HG02885 (cell line): Measurements from ENCODE around the gene SRGAP3.
A peak's percentile ranks its signal among the peaks of the same experiment; 100 is the strongest.
"Not testable (repeated sequence)": the region's sequence is repeated elsewhere in the genome, so short reads cannot be mapped to it uniquely, and the experiment has no call there.

Source experiments
- ATAC-seq: cut with Tn5 transposase; IDR thresholded peaks from one replicate; pipeline ENCODE4 v1.9.1; 2021; ENCODE audit warnings: mild to moderate bottlenecking; ENCODE audit not compliant: unreplicated experiment, poor library complexity

The SRGAP3 gene

DNA sequence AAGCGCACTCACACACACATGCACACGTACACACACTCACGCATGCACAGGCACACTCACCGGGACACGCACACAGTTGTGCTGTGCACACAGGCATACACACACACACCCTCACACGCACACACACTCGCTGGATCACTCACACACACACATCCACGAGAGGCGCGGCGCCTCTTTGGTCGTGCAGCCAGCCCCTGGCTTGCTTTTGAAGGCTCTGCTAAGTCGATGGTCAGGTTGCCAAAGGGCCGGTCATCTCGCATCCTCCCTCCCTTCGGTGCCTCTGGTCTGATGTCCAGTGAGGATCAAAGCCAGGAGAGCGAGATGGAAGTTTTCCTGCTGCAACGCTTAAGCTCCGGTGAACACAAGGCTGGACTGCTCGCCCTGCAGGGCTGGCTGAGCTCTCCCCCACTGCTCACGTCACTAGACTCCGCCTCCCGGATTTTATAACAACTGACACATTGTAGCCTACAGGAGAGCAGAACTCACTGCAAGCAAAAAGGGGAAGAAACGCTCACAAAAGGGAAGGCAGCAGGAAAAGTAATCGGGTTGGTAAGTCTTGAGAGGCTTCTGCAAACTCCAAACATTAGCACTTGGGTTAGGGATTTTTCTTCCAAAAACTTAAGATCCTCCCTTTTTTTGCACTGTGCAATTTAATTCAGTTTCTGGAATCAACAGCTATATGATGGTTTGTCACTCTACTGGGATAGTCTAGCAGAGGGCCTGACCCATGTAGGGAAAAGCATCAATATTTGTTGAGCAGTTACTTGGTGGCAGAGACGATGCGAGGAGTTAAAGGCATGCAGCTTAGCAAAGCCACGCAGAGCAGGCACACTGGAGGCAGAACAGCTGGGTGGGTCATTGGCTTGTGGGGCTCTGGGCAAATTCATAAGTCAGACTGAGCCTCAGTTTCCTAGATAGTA is at the start of gene SRGAP3:
TSS of gene SRGAP3 (minus strand) at position 374 of the 920 bp plus-strand sequence. CDS start 695 bp downstream, outside the sequence.
- ATAC-seq = peak; percentile 100

DNA sequence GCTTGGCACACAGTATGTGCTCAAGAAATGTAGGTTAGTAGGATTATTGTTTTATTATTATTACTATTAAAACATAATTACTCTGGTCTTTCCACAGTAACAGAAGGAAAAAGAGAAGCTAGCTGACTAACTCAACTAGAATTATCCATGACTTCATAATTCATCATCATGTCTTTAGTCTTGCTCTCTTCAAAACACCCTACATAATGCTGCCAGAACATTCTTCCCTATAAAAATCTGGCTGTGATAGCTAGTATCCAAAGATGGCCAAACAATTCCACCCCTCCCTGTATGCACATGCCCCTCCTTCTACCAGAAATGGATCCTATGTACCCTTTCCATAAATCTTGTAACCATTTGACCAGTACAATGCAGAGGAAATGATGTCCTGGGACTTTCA is 48.8 kb upstream of the SRGAP3 start:
- ATAC-seq = no peak

GRCh38 chr3:9296241-9296640 is 46.8 kb upstream of the SRGAP3 start:
- ATAC-seq = no peak

GRCh38 chr3:9295007-9295406 is 45.6 kb upstream of the SRGAP3 start:
- ATAC-seq = no peak

DNA sequence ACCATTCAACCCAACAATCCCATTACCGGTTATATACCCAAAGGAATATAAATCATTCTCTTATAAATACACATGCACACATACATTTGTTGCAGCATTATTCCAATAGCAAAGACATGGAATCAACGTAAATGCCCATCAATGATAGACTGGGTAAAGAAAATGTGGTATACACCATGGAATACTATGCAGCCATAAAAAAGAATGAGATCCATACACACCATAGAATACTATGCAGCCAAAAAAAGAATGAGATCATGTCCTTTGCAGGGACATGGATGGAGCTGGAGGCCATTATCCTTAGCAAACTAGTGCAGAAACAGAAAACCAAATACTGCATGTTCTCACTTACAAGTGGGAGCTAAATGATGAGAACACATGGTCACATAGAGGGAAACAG is 44.5 kb upstream of the SRGAP3 start:
- ATAC-seq = not testable (repeated sequence)

DNA sequence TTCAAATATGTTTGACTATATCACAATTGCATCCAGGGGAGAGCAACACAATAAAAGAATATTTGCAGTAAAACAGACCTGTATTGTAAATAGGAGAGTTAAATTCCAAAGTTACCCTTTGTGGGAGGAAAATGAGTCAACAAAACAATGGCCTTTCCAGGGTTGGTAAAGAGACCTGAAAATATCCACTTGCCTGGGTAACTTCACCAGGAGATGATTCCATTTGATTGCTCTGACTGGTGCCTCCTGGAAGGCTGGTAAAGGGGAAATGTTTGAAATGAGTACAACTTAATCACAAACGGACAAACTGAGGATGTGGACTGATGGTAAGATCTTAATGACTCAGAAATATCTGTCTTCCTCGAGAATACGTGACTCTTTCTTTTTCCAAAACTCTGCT is 43.6 kb upstream of the SRGAP3 start:
- no peak for ATAC-seq

- no peak for ATAC-seq
These were observed 43.1 kb upstream of the SRGAP3 start for GRCh38 chr3:9292516-9292915.

- ATAC-seq = no peak
These were observed 42.5 kb upstream of the SRGAP3 start for GRCh38 chr3:9291821-9292410.

DNA sequence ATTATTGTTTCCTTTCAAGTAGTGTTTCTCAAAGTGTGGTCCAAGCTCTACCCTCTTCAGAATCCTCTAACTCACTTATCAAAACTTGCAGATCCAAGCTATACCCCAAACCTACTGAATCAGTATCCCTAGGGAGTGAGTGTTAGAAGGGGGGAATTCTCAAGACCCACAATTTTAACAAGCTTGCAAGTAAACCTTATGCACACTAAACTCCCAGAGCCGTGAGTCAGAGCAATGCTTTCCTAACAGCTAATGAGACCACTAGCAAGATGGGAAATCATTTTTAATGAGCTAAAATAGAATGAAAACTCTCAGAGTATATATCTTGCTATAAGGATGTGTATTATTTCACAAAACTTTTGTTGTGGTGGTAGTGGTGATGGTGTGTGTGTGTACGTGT is 41.1 kb upstream of the SRGAP3 start:
- no peak for ATAC-seq

- ATAC-seq = not testable (repeated sequence)
These were observed 32.1 kb upstream of the SRGAP3 start for GRCh38 chr3:9281533-9281932.

GRCh38 chr3:9280451-9281219 is 31.2 kb upstream of the SRGAP3 start:
- no peak for ATAC-seq

DNA sequence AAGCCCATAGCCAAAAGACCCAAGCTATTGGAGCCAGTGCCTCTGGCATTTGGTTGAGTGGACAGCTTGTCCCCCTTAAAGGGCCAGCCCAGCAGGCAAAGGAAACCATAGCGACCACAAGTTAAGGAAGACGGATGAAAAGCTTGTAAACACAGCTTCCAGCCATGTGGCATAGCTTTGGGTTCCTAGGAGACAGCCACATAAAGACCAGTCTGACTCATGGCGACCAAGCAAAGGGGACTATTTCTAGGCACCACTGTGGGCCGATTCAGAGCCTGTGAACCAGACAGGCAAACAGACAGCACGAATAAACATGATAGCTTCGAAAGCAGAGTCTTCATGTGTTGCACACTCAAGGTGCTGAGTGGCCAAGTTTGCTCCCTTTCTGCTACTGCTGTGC is 30.5 kb upstream of the SRGAP3 start:
- no peak for ATAC-seq

DNA sequence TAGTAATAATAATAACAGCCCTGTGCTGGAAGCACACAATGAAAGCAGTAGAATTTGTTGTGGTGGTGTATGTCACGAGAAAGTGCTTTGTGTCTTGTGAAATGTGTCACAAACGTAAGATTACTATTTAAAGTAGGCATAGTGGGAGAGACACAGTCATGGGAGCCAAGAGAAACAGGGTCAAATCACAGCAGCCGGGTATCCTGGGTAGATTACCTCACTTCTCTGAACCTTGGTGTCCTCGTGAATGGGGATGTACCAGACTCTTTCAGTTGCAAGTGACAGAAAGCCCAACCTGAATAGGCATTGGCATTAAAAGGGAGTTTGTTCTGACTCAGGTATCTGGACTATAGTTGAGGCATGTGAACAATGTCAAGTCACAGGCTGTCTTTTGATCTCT is 29.1 kb upstream of the SRGAP3 start:
- no peak for ATAC-seq

DNA sequence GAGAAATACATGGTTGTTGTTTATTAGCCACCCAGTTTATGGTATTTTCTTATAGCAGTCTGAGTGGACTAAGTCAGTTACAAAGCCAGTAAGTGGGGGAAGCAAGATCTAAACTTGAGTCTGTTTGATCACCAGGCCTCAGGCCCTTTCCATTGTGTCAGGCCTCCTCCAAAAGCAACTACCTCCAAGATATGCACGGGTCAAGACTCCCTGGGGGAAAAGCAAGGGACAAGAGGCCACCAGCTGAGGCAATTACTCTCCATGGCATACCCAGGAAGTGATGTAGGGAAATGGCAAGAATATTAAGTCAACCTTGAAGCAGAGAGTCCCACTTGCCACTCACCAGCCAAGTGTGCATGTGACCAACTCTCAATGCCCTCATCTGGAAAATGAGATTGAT is 28.6 kb upstream of the SRGAP3 start:
- ATAC-seq = no peak

- ATAC-seq = no peak
These were observed 27.4 kb upstream of the SRGAP3 start for GRCh38 chr3:9276761-9277370.

- no peak for ATAC-seq
These were observed 22.5 kb upstream of the SRGAP3 start for GRCh38 chr3:9271903-9272302.

- no peak for ATAC-seq
These were observed 21.3 kb upstream of the SRGAP3 start for GRCh38 chr3:9270704-9271103.

- no peak for ATAC-seq
These were observed 17.3 kb upstream of the SRGAP3 start for GRCh38 chr3:9266716-9267115.

DNA sequence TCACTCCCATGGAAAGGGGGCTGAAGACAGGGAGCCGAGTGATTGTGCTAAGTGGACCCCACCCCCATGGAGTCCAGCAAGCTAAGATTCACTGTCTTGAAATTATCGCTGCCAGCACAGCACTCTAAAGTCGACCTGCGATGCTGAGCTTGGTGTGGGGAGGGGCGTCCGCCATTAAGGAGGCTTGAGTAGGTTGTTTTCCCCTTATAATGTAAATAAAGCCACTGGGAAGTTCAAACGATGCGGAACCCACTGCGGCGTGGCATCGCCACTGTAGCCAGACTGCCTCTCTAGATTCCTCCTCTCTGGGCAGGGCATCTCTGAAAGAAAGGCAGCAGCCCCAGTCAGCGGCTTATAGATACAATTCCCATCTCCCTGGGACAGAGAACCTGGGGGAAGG is 10.9 kb upstream of the SRGAP3 start:
- no peak for ATAC-seq

DNA sequence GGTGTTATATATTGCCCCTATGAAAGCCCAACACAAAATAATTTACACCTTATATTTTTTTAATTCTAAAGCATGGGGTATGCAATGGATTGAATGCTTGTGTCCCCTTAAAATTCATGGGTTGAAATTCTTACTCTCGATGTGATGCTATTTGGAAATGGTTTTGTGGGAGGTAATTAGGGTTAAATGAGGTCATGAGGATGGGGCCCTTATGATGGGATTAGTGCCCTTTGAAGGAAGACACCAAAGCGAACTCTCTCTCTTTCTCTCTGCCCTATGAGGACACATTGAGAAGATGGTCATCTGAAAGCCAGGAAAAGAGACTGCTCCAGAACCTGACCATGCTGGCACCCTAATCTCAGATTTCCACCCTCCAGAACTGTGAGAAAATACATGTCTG is 7.6 kb upstream of the SRGAP3 start:
- ATAC-seq = no peak

DNA sequence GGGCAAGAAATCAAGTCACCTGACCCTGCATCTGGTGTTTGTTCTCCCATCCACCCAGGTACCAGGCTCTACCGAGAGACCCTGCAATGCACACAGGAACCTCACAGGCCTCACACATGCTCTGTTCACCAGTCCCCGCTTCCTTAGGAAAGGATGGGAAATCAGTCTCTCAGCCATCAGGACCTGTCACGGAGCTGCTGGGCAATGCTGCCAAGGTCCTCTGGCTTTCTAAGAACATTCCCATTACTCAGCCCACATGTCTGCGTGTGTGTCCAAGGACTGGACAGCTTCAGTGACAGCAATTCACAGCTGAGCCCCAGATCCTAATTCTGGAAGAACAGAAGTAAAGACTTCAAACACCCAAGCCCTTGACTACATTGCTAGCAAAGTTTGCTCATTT is 6.5 kb upstream of the SRGAP3 start:
- no peak for ATAC-seq
